Mesendoderm (in vitro differentiated cells): ENCODE measurements around the gene SNX11.

Source experiments
- DNase-seq: peaks from one replicate; pipeline ENCODE4 v3.0.0; 2013
- H2AK5ac ChIP-seq: 2 replicates; pipeline ENCODE4 v1.6.1; 2013; ENCODE audit warnings: low read length, inconsistent platforms
- H2BK120ac ChIP-seq: 2 replicates; pipeline ENCODE4 v1.6.1; 2013; ENCODE audit warnings: low read depth, mild to moderate bottlenecking, low read length, moderate library complexity, mixed read lengths
- H2BK15ac ChIP-seq: replicated peaks from 2 replicates; pipeline ENCODE4 v1.6.1; 2013; ENCODE audit warnings: low read depth, mild to moderate bottlenecking, moderate library complexity
- H2BK5ac ChIP-seq: 2 replicates; pipeline ENCODE4 v1.6.1; 2013; ENCODE audit warnings: low read length, inconsistent platforms
- H3K18ac ChIP-seq: 2 replicates; pipeline ENCODE4 v1.6.1; 2013; ENCODE audit warnings: mild to moderate bottlenecking, low read length, mixed read lengths
- H3K23ac ChIP-seq: one replicate; pipeline ENCODE4 v1.6.1; 2013; ENCODE audit warnings: low read length
- H3K27ac ChIP-seq: 2 replicates; pipeline ENCODE4 v1.5.1; 2013; ENCODE audit warnings: low read depth, mild to moderate bottlenecking, inconsistent platforms, low read length, moderate library complexity
- H3K27me3 ChIP-seq: 2 replicates; pipeline ENCODE4 v1.6.1; 2013; ENCODE audit warnings: low read length, control low read depth, mild to moderate bottlenecking, inconsistent platforms; ENCODE audit not compliant: insufficient read depth, poor library complexity
- H3K36me3 ChIP-seq: 2 replicates; pipeline ENCODE4 v1.6.1; 2013; ENCODE audit warnings: low read length, inconsistent platforms; ENCODE audit not compliant: control insufficient read depth, insufficient read depth
- H3K4ac ChIP-seq: one replicate; pipeline ENCODE4 v1.6.1; 2013; ENCODE audit warnings: low read depth, mild to moderate bottlenecking, low read length, moderate library complexity
- H3K4me1 ChIP-seq: 2 replicates; pipeline ENCODE4 v1.6.1; 2013; ENCODE audit warnings: low read depth, low read length, inconsistent platforms; ENCODE audit not compliant: control insufficient read depth
- H3K4me2 ChIP-seq: 2 replicates; pipeline ENCODE4 v1.6.1; 2013; ENCODE audit warnings: low read length
- H3K4me3 ChIP-seq: 2 replicates; pipeline ENCODE4 v1.5.1; 2013; ENCODE audit warnings: mild to moderate bottlenecking, low read length
- H3K56ac ChIP-seq: one replicate; pipeline ENCODE4 v1.6.1; 2013; ENCODE audit warnings: low read length
- H3K79me1 ChIP-seq: 2 replicates; pipeline ENCODE4 v1.6.1; 2013; ENCODE audit warnings: low read length, inconsistent platforms
- H3K79me2 ChIP-seq: 2 replicates; pipeline ENCODE4 v1.6.1; 2013; ENCODE audit warnings: mild to moderate bottlenecking, low read length; ENCODE audit not compliant: control insufficient read depth, insufficient read depth
- H3K9ac ChIP-seq: 2 replicates; pipeline ENCODE4 v1.6.1; 2013; ENCODE audit warnings: low read length, inconsistent platforms
- H4K5ac ChIP-seq: one replicate; pipeline ENCODE4 v1.6.1; 2013; ENCODE audit warnings: low read length
- H4K8ac ChIP-seq: one replicate; pipeline ENCODE4 v1.6.1; 2013; ENCODE audit warnings: low read depth, mild to moderate bottlenecking, control low read depth, low read length, moderate library complexity
- WGBS: extraction: QIAGEN DNeasy Blood & Tissue Kit; methylation state at CpG from one replicate; pipeline ENCODE4 v1.1.7; 2013; ENCODE audit warnings: low lambda C conversion rate, missing lambda C conversion rate; ENCODE audit not compliant: insufficient coverage; ENCODE audit errors: extremely low coverage; 5-methylcytosine and 5-hydroxymethylcytosine counted together

SNX11 gene

DNA sequence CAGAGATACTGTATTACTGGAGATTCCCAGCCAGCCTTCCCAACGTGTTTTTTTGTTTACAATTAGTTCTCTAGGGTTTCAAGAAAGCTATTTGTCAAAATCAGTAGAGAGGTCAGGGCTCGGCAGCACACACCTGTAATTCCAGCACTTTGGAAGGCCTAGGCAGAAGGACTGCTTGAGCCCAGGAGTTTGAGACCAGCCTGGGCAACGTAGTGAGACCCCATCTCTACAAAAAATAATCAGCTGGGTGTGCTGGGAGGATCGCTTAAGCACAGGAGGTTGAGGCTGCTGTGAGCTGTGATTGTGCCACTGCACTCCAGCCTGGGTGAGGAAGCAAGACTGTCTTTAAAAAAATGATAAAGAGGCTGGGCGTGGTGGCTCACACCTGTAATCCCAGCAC is 25.7 kb upstream of the SNX11 start:
- Histone ChIP-seq H2BK120ac (no peak overlapping the region), H3K9ac (no peak overlapping the region), H3K36me3 (no peaks in the 10 kb centered on the region), H2AK5ac (no peak overlapping the region), H3K4ac (no peak overlapping the region), H3K79me1 (peaks cover 10% of the 10 kb centered on the region), H3K4me1 (peaks cover 3% of the 10 kb centered on the region), H3K56ac (no peak overlapping the region), H2BK5ac (no peak overlapping the region), H3K79me2 (peaks cover 36% of the 10 kb centered on the region), H3K27me3 (no peaks in the 10 kb centered on the region), H3K23ac (no peak overlapping the region), H2BK15ac (no peak overlapping the region), H3K18ac (no peak overlapping the region), H3K27ac (no peak overlapping the region), H3K4me2 (no peak overlapping the region), H4K8ac (no peak overlapping the region), H3K4me3 (no peak overlapping the region), H4K5ac (no peak overlapping the region)
- no CpG with 5 or more reads among the region's 5 CpGs for WGBS
- no peak for DNase-seq

DNA sequence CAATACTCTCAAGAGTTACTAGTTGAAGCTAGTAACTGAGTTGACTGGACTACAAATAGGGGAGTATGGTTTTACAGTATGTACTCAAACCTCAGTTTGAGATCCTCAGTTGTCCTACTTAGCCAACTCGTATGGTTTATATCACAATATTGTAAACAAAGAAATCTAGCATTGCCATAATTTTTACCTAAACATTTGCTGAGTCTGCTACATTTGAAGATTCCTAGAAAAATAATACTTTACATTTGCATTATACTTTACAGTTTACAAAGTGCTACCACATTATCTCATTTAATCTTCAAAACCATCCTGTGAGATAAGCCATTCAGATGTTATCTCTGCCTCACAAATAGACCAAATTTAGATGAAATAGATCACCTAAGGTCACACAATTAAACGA is 22.6 kb upstream of the SNX11 start:
- WGBS = no CpG with 5 or more reads among the region's 2 CpGs
- no peak overlapping the region for H2BK5ac ChIP-seq
- no peaks in the 10 kb centered on the region for H3K27me3 ChIP-seq
- no peak overlapping the region for H2BK15ac ChIP-seq
- H3K4me2 ChIP-seq = no peak overlapping the region
- no peak overlapping the region for H4K5ac ChIP-seq
- H2BK120ac ChIP-seq = no peak overlapping the region
- H3K23ac ChIP-seq = no peak overlapping the region
- H3K27ac ChIP-seq = no peak overlapping the region
- H3K4me3 ChIP-seq = no peak overlapping the region
- DNase-seq = no peak
- H3K18ac ChIP-seq = no peak overlapping the region
- H3K79me2 ChIP-seq = peaks cover 41% of the 10 kb centered on the region
- no peaks in the 10 kb centered on the region for H3K36me3 ChIP-seq
- H2AK5ac ChIP-seq = no peak overlapping the region
- peaks cover 3% of the 10 kb centered on the region for H3K4me1 ChIP-seq
- no peak overlapping the region for H3K9ac ChIP-seq
- no peak overlapping the region for H3K56ac ChIP-seq
- no peak overlapping the region for H4K8ac ChIP-seq
- no peak overlapping the region for H3K4ac ChIP-seq
- H3K79me1 ChIP-seq = peaks cover 10% of the 10 kb centered on the region

DNA sequence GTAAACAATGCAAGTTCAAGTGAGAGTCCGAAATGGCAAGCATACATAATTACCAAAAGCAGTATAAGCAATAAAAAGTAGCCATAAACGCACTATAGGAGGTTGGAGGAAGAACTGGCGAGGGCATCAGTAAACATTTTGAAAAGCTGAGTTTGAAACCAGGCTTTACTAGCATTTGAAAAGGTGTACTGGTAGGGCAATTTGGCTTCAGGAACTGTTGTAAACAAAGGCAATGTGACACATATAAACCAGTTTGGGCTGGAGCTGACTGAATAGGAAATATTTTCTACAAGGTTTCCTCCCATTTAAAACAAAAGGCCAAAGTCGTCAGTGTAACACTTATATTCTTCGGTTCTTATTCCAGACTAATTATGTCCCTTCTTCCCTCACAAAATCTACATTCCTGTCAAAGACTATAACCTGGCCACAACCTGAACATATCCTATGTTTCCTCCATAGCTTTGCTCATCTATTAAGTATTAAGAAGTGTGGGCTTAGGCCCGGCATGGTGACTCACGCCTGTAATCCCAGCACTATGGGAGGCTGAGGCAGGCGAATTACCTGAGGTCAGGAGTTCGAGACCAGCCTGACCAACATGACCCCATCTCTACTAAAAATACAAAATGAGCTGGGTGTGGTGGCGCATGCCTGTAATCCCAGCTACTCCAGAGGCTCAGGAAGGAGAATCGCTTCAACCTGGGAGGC is 14.1 kb upstream of the SNX11 start:
- Histone ChIP-seq H3K79me2 (peaks cover 72% of the 10 kb centered on the region), H2BK15ac (no peak overlapping the region), H3K9ac (no peak overlapping the region), H2BK120ac (no peak overlapping the region), H3K36me3 (no peaks in the 10 kb centered on the region), H3K27ac (no peak overlapping the region), H3K23ac (no peak overlapping the region), H4K5ac (no peak overlapping the region), H3K4me1 (no peaks in the 10 kb centered on the region), H3K56ac (no peak overlapping the region), H4K8ac (peak overlapping the region; percentile 76), H2AK5ac (no peak overlapping the region), H3K79me1 (peaks cover 7% of the 10 kb centered on the region), H3K27me3 (no peaks in the 10 kb centered on the region), H3K4ac (no peak overlapping the region), H3K18ac (no peak overlapping the region), H3K4me3 (no peak overlapping the region), H2BK5ac (no peak overlapping the region), H3K4me2 (no peak overlapping the region)
- DNase-seq = no peak
- no CpG with 5 or more reads among the region's 11 CpGs for WGBS

DNA sequence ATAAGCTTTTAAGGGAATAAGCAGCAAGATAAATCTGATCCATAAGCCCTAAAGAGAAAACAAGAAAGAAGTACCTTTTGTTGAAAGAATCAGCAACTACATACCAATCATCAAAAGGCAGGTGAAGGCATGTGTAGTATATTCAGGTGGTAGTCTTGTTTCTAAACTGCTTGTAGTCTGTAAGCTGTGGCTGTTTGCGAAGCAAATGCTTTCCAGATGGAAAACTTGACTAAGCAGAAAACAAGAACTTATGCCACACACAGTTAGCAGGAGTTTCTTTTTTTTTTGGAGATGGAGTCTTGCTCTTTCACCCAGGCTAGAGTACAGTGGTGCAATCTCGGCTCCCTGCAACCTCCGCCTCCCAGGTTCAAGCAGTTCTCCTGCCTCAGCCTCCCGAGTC is 12.0 kb upstream of the SNX11 start:
- Histone ChIP-seq H3K18ac (no peak overlapping the region), H3K23ac (no peak overlapping the region), H4K5ac (no peak overlapping the region), H3K27me3 (no peaks in the 10 kb centered on the region), H2BK15ac (no peak overlapping the region), H3K4ac (no peak overlapping the region), H3K36me3 (no peaks in the 10 kb centered on the region), H3K9ac (no peak overlapping the region), H3K27ac (no peak overlapping the region), H3K4me1 (peaks cover 3% of the 10 kb centered on the region), H4K8ac (no peak overlapping the region), H2AK5ac (no peak overlapping the region), H3K79me1 (peaks cover 9% of the 10 kb centered on the region), H3K4me3 (no peak overlapping the region), H3K4me2 (no peak overlapping the region), H3K56ac (no peak overlapping the region), H2BK120ac (no peak overlapping the region), H2BK5ac (no peak overlapping the region), H3K79me2 (peaks cover 76% of the 10 kb centered on the region)
- WGBS = no CpG with 5 or more reads among the region's 4 CpGs
- no peak for DNase-seq

DNA sequence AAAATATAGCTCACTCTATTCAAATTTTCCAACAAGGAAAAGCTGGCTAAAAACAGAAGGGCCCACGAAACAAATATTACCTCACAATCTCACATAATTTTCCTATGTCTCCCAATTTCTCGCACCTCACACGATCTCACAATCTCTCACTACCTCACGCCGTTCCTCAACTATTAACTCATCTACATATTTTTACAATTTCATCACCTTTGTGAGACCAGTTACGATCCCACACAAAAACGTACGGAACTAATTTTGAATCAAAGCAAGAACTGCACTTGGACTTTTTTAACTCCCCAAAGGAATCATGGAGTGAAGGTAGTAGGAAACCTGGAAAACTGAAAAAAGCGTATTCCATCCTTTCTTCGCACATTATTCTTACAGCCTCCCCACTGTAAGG is 7.4 kb upstream of the SNX11 start:
- no peaks in the 10 kb centered on the region for H3K27me3 ChIP-seq
- 100% methylated on average over 6 of the region's 10 CpGs for WGBS
- H2BK15ac ChIP-seq = no peak overlapping the region
- H3K4me2 ChIP-seq = peak overlapping the region; percentile 90
- H3K4ac ChIP-seq = no peak overlapping the region
- H3K27ac ChIP-seq = peak overlapping the region; percentile 99
- peak overlapping the region; percentile 98 for H3K56ac ChIP-seq
- no peaks in the 10 kb centered on the region for H3K36me3 ChIP-seq
- no peak for DNase-seq
- peak overlapping the region; percentile 63 for H2BK5ac ChIP-seq
- H4K5ac ChIP-seq = no peak overlapping the region
- peaks cover 7% of the 10 kb centered on the region for H3K79me1 ChIP-seq
- no peak overlapping the region for H4K8ac ChIP-seq
- peaks cover 43% of the 10 kb centered on the region for H3K79me2 ChIP-seq
- H3K4me3 ChIP-seq = peak overlapping the region; percentile 95
- H3K9ac ChIP-seq = peak overlapping the region; percentile 98
- H3K18ac ChIP-seq = peak overlapping the region; percentile 51
- no peak overlapping the region for H3K23ac ChIP-seq
- peak overlapping the region; percentile 74 for H2AK5ac ChIP-seq
- H2BK120ac ChIP-seq = no peak overlapping the region
- peaks cover 3% of the 10 kb centered on the region for H3K4me1 ChIP-seq

DNA sequence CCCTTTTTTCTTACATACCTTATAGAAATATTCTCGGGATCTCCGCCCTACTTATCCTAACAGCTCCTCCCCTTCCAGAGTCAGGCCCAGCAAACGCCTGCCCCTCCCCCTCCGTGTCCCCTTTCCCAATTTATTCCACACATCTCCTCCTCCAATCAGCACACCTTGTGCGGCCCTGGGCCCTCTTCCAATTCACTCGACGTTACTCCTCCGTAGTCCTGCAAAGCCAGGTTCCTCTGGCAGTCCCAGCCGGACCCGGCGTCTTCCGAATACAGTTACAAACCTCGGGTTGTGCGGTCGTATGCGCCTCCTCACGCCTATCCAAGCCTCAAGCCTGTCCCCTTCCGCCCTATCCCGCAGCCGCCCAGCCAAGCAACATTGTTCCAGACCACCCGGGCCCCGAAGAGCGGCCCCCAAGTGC is 7.0 kb upstream of the SNX11 start:
- H3K27me3 ChIP-seq = no peaks in the 10 kb centered on the region
- no peak overlapping the region for H4K5ac ChIP-seq
- peak overlapping the region; percentile 99 for H3K27ac ChIP-seq
- no peak overlapping the region for H2BK15ac ChIP-seq
- H3K56ac ChIP-seq = peak overlapping the region; percentile 98
- H2AK5ac ChIP-seq = no peak overlapping the region
- peak overlapping the region; percentile 90 for H3K4ac ChIP-seq
- peak overlapping the region; percentile 97 for H3K18ac ChIP-seq
- peak overlapping the region; percentile 48 for H3K23ac ChIP-seq
- peaks cover 3% of the 10 kb centered on the region for H3K4me1 ChIP-seq
- peak overlapping the region; percentile 95 for H3K4me3 ChIP-seq
- no peak overlapping the region for H4K8ac ChIP-seq
- H3K4me2 ChIP-seq = peak overlapping the region; percentile 90
- H3K36me3 ChIP-seq = no peaks in the 10 kb centered on the region
- peaks cover 7% of the 10 kb centered on the region for H3K79me1 ChIP-seq
- no CpG with 5 or more reads among the region's 23 CpGs for WGBS
- H2BK120ac ChIP-seq = no peak overlapping the region
- H3K9ac ChIP-seq = peak overlapping the region; percentile 98
- H3K79me2 ChIP-seq = peaks cover 40% of the 10 kb centered on the region
- peak; percentile 93 for DNase-seq
- peak overlapping the region; percentile 47 for H2BK5ac ChIP-seq
